ENCODE results near the gene CISH. TPM values are rescaled to one million over a fixed set of nuclear protein-coding genes. Genes with fewer than 3 reads are reported as not detected.

CISH gene
- total RNA-seq, 1 donor from 2014 or later: 56.2 TPM

DNA sequence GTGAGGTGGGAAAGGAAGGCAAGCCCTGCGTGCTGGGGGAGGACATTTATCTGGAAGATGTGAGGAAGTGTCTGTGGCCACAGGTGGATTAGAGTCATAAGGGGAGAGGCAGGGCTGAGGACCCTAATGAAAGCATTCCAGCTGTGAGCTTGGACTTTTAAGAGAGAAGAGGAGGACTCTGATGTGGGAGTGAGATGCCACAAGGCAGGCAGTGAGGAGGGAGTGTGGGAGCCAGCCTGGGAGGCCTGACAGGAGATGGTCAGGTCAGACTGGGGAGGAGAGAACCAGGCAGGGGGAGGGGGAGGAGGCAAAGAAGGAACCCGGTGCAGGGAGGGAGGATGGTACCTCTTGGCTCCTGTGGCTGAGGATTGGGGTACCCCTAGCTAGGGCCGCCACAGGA, 26.4 kb upstream of the CISH start:
- DNase-seq (ENCODE audit: low spot score): no peak

DNA sequence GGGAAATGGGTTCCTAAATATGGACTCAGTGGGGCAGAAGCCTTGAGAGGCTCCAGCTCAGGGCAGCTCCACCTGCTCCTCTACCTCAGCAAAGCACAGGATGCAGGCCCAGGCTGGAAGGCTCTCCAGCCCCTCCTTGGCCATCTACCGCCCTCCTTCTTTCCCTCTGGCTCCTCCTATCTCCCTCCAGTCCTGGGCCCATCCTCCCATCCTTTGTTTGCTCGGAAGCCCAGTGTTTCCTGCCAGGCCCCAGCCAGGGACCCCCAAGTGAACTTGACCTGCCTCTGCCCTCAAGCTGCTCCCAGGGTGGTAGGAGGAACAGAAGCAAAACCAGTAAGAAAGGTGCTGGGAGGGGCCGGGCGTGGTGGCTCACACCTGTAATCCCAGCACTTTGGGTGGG, 25.4 kb upstream of the CISH start:
- DNase-seq (ENCODE audit: low spot score): no peak

DNA sequence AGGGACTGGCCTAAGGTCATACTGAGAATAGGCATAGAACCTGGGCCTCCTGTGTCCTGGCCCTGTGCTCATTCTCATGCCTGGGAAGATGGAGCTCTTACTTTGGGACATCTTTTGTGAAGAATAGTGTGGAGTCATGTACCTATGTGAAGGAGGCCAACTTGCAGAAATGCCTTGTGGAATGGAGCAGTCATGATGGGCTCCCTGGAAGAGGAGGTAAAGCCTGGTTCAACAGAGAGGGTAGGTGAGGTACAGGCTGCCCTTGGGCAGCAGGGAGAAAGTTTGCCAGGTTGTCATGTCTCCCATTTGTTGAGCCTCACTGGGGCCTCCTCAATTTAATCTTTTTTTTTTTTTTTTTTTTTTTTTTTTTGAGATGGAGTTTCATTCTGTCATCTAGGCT, 23.5 kb upstream of the CISH start:
- DNase-seq (ENCODE audit: low spot score): no peak

DNA sequence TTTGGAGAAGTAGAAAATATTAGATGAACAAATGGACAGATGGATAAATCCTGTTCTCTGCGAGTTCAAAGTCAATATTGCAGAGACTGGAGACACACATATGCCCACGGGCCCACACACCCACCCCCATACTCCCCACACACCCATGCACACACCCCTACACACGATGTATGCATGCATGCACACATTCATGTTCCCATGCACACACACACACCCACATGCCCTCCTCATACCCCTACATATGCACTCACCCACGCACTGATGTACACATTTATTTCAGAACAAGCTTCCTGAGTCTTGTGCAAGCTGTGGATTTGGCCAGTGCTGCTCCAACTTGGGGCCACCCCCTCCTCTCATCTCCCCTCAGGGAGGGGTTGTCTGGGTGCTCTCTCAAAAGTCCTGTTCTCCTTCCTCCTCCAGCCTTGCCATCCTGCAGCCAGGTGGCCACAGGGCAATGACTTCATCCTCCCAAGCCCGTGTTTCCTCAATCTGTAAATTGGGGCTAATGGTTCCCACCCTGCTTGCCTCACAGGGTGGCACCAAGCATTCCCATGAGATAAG, 21.7 kb upstream of the CISH start:
- DNase-seq (ENCODE audit: low spot score): no peak

DNA sequence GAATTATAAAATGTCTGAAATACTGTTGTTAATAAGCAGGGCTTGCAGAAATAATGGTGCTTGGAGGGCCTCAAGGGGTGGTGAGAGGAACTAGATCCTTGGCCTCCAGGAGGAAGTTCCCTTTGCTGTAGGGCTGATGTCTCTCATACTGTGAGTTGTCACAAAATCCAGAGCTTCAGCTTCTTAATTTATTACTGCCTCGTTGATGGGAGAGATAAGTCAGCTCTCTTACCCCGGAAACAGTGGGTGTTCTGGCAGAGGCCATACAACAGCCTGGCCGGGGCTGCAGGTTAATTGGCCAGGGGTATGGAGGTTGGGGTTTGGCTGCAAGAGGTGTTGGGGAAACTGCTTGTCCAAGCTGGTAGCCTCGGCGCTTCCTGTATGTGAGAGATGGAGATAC, 20.9 kb upstream of the CISH start:
- DNase-seq (ENCODE audit: low spot score): no peak

DNA sequence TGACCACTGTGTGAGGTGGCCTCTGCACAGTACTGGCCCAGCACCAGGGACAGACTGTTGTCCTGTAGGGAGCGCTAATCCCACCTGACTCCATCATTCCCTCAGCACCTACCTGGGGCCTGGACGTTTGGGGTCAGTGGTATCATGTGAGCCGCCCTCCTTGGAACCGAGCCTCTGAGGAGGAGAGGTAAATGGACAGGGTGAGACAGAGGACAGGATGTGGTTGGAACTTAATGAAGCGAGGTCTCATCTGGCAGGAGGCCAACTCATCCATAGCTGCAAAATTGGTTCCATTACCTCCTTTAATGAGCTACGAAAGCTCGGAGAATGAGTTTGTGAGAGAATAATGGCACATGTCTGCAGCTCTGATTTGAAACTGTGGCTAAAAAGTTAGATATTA, 19.3 kb upstream of the CISH start:
- no peak for DNase-seq (ENCODE audit: low spot score)

DNA sequence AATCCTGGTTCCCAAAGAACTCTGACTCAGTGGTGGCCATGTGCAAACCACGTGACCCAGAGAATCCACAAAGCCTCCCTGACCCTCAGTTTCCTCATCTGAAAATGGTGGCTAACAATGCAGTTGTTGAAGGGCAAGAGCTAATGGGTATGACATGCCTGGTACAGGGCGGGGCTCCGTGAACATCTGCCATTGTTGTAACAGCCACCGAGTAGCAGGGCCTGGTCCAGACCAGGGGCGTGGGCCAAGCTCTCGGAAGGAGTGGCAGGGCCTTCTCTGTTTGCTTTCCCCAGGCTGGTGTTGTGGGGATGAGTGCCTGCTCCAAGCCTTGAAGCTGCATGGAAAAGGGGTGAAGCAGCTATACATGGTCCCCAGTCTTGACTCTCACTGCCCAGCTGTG, 18.8 kb upstream of the CISH start:
- no peak for DNase-seq (ENCODE audit: low spot score)

DNA sequence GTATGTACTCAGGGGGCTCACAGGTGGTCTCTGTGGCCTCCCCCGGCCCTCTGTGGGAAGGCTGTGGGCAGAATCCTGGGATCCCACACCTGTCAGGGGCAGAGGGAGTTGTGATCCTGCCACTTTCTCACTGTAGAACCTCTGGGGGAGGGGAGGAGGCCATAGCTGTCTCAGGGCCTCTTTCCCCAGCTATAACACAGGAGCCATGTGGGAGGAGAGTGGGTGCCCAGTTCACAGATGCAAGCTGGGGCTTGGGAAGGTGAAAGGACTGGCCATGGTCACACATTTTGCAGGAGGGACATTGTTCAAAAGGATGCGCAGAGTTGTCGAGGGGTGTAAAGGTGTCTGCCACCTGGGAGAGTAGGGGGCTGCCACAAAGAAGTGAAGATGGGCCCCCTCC, 17.0 kb upstream of the CISH start:
- DNase-seq (ENCODE audit: low spot score): no peak

DNA sequence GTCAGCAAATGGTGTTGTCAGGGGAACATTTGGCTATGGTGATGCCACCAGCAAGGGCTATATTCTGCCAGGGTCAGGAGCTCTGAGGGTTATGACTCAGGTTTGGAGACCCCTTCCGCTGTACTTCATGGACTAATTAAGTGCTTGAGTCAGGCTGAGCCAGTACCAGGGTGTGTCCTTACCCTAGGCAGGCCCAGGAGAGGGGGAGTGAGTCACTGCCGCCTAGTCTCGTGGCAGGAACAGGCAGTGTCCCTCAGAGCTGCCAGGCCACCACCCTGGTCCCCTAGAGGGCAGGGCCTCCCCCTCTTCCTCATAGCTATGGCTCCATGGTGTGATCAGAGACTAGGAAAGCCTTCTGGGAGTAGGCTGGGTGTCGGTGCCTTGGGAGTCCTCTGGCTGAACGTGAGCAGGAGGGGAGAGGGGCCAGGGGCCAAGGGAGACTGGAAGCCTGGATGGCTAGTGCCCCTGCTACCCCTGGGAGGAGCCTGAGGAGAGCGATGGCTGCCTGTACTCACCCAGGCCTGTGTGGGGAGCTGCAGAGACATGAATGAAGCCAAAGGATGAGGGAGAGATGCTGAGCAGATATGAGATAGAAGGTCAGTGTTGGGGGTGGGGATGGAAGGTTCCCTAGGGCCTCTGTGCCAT, 16.0 kb upstream of the CISH start:
- no peak for DNase-seq (ENCODE audit: low spot score)

DNA sequence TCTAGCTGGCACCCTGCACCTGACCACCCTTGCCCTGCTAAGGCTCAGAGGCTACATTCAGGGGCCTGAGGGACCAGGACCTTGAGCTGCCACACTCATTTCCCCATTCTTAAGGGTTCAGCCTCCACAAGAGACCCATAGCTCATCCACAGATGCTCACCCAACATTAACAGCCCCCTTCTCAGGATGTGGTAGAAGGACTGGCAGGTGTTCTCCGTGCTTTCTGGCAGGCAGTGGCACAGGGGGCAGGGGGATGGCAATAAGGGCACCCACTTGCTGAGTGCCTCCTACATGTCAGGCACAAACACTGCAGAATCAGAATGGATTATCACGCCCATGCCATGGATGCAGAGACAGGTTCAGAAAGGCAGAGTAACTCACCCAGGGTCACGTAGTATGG, 14.8 kb upstream of the CISH start:
- DNase-seq (ENCODE audit: low spot score): no peak

DNA sequence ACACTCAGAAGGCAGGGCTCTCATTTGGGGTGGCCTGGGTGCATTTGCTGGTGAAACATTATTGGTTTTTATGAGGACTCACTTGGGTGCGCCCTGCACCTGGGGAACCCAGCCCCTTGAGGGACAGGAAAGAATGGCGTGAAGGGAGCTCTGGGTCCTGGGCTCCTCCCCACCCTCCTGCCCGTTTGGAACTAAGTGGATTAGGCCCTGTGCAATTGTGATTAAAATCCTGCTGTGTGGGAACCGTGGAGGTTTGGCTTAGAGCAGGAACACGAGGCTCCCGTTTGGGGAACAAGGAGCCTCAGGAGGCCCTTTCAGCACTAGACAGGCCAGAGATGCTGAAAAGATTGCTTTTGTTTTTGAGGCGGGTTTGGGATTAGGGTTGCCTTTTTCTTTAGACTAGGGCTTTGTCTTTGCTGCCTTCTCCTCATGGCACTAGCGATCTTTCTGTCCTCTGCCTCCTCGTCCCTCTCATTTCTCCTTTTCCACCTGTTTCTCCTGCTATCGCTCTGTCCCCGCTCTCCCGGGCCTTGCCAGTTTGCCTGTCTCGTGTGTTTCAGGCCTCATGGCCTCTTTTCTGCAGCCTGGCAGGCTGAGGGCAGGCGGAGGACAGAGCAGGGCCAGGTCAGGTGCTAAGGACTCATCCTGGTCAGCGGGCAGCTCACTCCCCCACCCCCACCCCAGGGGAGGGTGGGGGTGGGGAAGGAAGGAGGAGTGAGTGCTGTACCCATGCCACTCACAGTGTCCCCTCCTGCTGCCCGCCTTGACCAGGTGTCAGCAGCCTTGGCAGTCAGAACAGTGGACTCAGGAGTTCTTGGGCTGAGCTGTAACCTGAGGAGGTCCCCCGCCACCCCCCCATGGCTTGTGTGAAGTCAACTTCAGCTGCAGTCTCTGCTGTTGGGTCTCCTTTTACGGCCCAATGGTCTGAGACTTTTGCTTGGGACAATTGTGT, 13.9 kb upstream of the CISH start:
- DNase-seq (ENCODE audit: low spot score): no peak

DNA sequence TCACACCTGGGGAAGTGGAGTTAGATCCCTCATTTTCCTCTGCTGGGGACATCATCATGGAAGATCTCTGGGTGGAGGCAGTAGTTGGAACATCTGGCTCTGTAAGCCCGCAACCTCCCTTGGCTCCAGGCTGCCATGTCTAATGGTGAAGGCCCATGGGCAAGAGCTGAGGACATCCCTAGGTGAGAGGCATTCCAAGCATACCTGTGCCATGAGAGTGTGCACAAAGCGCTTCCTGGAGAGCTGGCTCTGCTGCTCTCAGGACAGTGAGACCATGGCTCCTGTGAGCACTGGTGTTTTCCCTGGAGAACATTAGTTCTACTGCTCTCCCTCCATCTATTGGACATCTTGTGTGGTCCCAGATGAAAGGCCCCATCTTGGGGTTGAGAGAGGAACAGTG, 13.1 kb upstream of the CISH start:
- DNase-seq (ENCODE audit: low spot score): no peak

DNA sequence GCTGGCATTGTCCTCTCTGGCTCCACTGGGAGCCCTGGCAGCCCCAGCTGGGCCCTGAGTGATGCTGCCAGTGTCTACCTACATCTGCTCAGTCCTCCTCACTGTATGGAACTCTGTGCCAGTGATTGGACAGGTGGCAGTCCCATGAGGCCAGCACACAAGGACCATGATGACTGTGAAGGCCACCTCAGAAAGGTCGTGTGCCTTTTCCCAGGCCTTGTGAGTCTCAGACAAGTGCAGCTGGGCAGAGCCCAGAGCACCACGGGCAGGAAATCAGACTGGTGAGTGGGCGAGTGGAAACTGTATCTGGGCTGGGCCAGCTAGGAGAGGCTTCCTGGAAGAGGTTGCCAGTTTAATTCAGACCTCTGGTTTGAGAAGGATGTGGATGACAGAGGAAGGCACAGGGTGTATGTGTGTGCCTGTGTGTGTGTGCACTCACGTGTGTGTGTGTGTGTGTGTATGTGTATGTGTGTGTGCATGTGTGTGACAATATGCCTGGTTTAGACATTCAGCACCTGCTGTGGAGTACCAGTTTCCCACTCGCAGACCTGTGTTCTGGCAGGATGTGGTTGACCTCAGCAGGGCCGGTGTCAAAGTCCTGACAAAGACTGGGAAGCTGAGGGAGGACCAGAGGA, 12.4 kb upstream of the CISH start:
- DNase-seq (ENCODE audit: low spot score): no peak

DNA sequence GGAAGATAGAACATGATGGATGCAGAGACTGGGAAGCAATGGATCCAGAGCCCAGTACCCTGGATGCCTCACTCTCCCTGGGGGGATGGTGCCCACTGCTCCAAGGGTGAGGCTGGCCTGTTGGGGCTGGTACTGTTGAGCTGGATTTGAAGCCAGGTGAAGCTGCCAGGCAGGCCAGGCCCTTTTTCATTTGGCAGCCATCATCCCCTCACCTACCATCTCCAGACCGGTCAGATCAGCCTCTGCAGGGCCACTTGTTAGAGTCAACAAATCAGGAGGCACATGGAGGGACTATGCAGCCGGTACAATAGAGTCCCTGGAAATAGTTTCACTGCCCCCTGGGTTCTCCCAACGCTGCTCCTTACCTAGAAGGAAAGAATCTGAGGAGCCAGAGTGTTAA, 11.3 kb upstream of the CISH start:
- no peak for DNase-seq (ENCODE audit: low spot score)

DNA sequence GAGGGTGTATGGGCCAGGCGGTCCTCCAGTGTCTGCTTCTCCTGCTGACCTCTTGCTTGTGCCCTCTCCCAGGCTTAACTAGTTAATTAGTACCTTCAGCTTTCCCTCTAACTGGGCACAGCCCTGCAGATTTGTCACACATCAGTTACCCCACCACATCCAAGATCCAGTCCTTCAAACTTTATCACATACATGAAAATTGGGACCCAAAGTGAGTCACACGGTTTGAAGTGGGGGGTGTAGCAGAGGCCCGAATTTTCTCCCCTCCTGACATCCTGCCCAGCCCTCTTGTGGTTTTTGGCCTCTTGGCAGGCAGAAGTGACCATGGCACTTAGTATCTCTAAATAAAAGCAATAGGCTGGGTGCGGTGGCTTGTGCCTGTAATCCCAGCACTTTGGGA, 9.2 kb upstream of the CISH start:
- no peak for DNase-seq (ENCODE audit: low spot score)

DNA sequence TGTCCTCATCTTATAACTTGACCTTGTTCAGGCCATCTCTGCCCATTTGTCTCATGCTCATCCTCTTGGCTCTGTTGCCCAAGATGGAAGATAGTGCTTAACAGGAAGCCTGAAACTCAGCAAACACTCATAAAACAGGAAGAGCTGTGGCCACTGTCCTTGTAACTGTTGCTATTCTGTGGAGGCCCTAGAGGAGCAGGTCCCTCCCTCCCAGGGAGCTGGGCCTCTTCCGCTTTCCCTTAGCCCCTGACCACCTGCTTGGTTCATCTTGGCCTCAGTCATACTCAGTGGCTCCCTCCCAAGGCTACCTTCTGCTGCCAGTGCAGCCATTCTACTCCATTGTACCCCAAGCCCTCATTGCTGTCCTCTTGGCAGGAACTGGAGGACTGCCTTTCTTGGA, 8.8 kb upstream of the CISH start:
- DNase-seq (ENCODE audit: low spot score): no peak

DNA sequence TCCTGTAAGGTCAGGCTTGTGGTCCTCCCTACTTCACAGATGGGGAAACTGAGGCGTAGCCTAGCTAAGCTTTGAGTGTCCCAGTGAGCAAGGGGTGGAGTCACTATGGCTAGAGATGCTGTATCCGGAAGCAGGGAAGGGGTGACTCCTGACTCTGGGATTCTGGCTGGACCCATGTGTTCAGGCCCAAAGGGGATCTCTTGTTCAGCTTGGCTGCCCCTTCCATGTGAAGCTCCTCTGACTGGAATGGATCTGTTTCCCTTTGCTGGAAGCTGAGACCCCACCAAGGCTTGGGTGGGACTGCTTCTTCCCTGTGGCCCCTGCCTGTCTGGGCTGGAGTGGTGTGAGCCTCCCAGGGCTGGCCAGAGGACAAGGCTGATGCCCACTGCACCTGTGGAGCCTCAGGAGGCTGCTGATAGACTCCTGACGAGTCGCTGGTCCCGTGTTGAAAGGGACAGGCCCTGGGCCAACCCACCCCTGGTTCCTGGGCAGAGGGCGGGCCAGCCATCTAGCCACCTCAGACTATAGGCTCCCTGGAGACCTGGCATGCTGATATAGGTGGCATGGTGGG, 6.4 kb upstream of the CISH start:
- DNase-seq (ENCODE audit: low spot score): no peak

DNA sequence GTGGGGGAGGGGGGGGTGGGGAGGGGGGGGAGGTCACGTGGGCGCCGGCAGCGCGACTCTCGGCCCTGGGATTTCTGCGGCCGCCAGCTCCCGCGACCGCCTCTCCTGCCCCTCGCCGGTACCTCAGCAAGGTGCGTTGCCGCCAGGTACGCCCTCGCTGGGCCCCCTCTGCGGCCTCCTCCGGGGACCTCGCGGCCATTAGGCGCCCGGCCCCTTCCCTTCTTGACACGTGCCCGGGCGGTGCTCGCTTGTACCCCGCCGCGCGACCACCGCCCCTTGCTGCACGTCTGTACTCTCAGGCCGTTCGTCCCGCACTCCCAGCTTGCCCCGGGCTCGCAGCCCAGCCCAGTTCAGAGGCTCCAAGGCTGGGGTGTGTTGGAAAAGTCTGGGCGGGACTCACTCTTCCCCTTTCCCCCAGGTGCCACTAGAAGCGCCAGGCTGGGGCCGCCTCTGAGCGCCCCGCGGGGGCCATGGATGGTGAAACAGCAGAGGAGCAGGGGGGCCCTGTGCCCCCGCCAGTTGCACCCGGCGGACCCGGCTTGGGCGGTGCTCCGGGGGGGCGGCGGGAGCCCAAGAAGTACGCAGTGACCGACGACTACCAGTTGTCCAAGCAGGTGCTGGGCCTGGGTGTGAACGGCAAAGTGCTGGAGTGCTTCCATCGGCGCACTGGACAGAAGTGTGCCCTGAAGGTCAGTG, 5.7 kb upstream of the CISH start, which contains the start of gene MAPKAPK3:
TSS of gene MAPKAPK3 (plus strand) at position 56 of the 696 bp plus-strand sequence. CDS start at position 471, 415 bp downstream.
- DNase-seq (ENCODE audit: low spot score): no peak

DNA sequence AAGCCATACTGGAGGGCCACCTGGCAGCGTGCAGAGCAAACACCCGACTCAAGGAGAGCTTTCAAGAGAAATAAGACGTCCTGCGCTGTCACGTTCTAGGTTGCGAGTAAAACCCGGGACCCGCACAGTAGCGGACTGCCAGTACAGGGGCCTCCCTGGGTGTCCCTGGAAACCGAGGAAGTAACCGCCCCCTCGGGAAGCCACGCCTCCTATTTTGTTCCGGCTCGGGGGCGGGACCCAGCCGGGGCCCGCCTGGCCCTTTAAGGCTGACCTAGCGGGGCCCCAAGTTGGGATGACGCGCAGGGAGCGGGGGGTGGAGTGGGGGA, 5.2 kb upstream of the CISH start:
- peak; percentile 96 for DNase-seq (ENCODE audit: low spot score)

DNA sequence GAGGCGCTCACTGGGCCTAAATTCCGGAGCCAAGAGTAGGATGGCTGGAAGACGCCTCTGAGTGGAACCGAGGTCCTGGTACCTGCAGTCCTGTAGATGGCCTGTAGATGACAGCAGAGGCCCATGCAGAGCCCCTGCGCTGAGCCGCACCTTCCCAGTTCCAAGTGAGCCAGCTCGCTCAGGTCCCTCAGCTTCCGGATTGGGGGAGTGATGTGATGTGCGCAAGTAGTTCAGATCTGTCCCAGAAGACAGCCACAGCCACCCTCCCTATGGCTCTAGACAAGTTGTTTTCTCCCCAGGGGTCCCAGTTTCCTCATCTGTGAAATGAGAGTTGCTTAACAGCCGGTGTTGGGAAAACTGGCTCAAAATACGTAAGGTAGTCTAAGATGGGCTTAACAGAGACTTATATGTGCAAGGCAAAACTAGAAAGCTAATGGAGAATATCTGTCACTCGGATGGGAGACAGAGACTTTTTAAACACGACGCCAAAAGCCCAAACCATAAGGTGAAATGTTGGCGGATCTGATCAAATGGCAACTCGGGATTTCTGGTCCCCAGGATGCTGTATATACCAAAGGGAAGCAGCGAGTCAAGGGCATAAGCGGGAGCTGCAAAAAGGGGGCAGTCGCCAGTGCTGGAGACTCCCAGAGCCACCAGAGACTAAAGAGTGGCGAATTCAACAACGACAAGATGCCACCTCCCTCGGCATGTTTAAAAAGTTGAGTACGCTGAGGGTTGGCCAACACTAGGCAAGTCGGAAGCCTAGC, 4.6 kb upstream of the CISH start:
- no peak for DNase-seq (ENCODE audit: low spot score)
